Liver (tissue), 9 donors: ENCODE data around the gene ZFP36L1. TPM values are rescaled to one million over a fixed set of nuclear protein-coding genes. Genes with fewer than 3 reads are reported as not detected.

Experiments
- DNase-seq: peaks from one replicate; pipeline ENCODE4 v3.0.0-alpha.2; 2017; ENCODE audit warnings: low spot score
- H3K27ac ChIP-seq, 2 donors: one replicate each; pipeline ENCODE4 v1.7.0; 2013; ENCODE audit warnings: inconsistent platforms in 2 of 2, low read length in 2 of 2, control low read depth in 1 of 2, low read depth in 1 of 2, mild to moderate bottlenecking in 1 of 2
- H3K27me3 ChIP-seq, 4 donors: one replicate each; pipeline versions ENCODE4 v1.6.1 to v1.7.0; 2013; ENCODE audit warnings: low read length in 3 of 4, inconsistent platforms in 1 of 4, mild to moderate bottlenecking in 1 of 4, moderate library complexity in 1 of 4; ENCODE audit not compliant: control insufficient read depth in 4 of 4, insufficient read depth in 4 of 4
- H3K36me3 ChIP-seq, 4 donors: one replicate each; pipeline versions ENCODE4 v1.6.1 to v1.7.0; 2013; ENCODE audit warnings: low read length in 3 of 4, mild to moderate bottlenecking in 3 of 4, low read depth in 1 of 4, moderate library complexity in 1 of 4; ENCODE audit not compliant: control insufficient read depth in 4 of 4, insufficient read depth in 3 of 4
- H3K4me1 ChIP-seq, 4 donors: one replicate each; pipeline versions ENCODE4 v1.6.1 to v1.7.0; 2013; ENCODE audit warnings: low read length in 3 of 4, mild to moderate bottlenecking in 3 of 4, moderate library complexity in 1 of 4; ENCODE audit not compliant: control insufficient read depth in 4 of 4, insufficient read depth in 4 of 4
- H3K4me3 ChIP-seq, 3 donors: one replicate each; pipeline versions ENCODE4 v1.6.1 to v1.7.0; 2013; ENCODE audit warnings: low read length in 3 of 3, control low read depth in 1 of 3, low read depth in 1 of 3, mild to moderate bottlenecking in 1 of 3
- H3K9ac ChIP-seq, 2 donors: one replicate each; pipeline ENCODE4 v1.7.0; 2013; ENCODE audit warnings: low read length in 2 of 2, mild to moderate bottlenecking in 2 of 2, moderate library complexity in 2 of 2, control low read depth in 1 of 2, low read depth in 1 of 2
- H3K9me3 ChIP-seq, 4 donors: one replicate each; pipeline versions ENCODE4 v1.6.1 to v1.7.0; 2013; ENCODE audit warnings: low read length in 3 of 4; ENCODE audit not compliant: control insufficient read depth in 4 of 4
- EGR1 ChIP-seq, 2 donors: IDR thresholded peaks; 2 replicates each; pipeline ENCODE4 v1.6.1; 2016 to 2018; ENCODE audit warnings: antibody characterized with exemption in 2 of 2, low read depth in 2 of 2
- FOXA1 ChIP-seq: IDR thresholded peaks from 2 replicates; pipeline ENCODE4 v1.6.1; 2016; ENCODE audit warnings: antibody characterized with exemption
- FOXA2 ChIP-seq: IDR thresholded peaks from 2 replicates; pipeline ENCODE4 v1.6.1; 2016; ENCODE audit warnings: antibody characterized with exemption
- JUND ChIP-seq, 2 donors: IDR thresholded peaks; 2 replicates each; pipeline ENCODE4 v1.6.1; 2016; ENCODE audit warnings: antibody characterized with exemption in 2 of 2
- RAD21 ChIP-seq, 2 donors: IDR thresholded peaks; 2 replicates each; pipeline ENCODE4 v1.6.1; 2016; ENCODE audit warnings: antibody characterized with exemption in 2 of 2, mild to moderate bottlenecking in 2 of 2
- RXRA ChIP-seq, 2 donors: IDR thresholded peaks; 2 replicates each; pipeline ENCODE4 v1.6.1; 2017 to 2018; ENCODE audit warnings: antibody characterized with exemption in 2 of 2, mild to moderate bottlenecking in 1 of 2
- SP1 ChIP-seq: IDR thresholded peaks from 2 replicates; pipeline ENCODE4 v1.6.1; 2018; ENCODE audit warnings: antibody characterized with exemption, mild to moderate bottlenecking
- TAF1 ChIP-seq: conservative IDR thresholded peaks from 2 replicates; pipeline ENCODE4 v1.6.1; 2016; ENCODE audit warnings: antibody characterized with exemption, mild to moderate bottlenecking
- YY1 ChIP-seq: IDR thresholded peaks from 2 replicates; pipeline ENCODE4 v1.6.1; 2016; ENCODE audit warnings: antibody characterized with exemption, mild to moderate bottlenecking
- WGBS: extraction: QIAGEN DNeasy Blood & Tissue Kit; methylation state at CpG from one replicate; pipeline ENCODE4 v1.1.7; 2013; 5-methylcytosine and 5-hydroxymethylcytosine counted together
- polyA plus RNA-seq, 2 donors: library from polyadenylated mRNA; stranded (reverse) in 1 of 2; unstranded in 1 of 2; fragments of 200-250 nt in 1 of 2; fragments of >200 nt in 1 of 2; fragmentation: Nextera tagmentation in 1 of 2; extraction: Ambion mirVana in 1 of 2; gene quantifications; one replicate each; pipeline versions ENCODE4 v1.2.1 to v1.2.3, GENCODE V29; 2013 to 2015
- total RNA-seq, 2 donors: library from RNA; depleted of rRNA; stranded (reverse); fragments of >200 nt; gene quantifications; one replicate each; pipeline ENCODE4 v1.2.3, GENCODE V29; 2014
- TF ChIP-seq, protein P1 (sequence below): IDR thresholded peaks from 2 replicates; pipeline ENCODE4 v1.6.1; 2016; ENCODE audit warnings: antibody characterized with exemption
- TF ChIP-seq, protein P2 (sequence below): IDR thresholded peaks from 2 replicates; pipeline ENCODE4 v1.6.1; 2016; ENCODE audit warnings: antibody characterized with exemption
- TF ChIP-seq, protein P3 (sequence below): IDR thresholded peaks from 2 replicates; pipeline ENCODE4 v1.6.1; 2016; ENCODE audit warnings: antibody characterized with exemption
- donor health status: healthy.
- donor health status: healthy.
- donor health status: healthy.
- donor health status: healthy.
- donor health status: healthy.

ZFP36L1 gene
- total and polyA plus RNA-seq, 4 donors, result 25.0 to 170 (median 69.5) TPM

DNA sequence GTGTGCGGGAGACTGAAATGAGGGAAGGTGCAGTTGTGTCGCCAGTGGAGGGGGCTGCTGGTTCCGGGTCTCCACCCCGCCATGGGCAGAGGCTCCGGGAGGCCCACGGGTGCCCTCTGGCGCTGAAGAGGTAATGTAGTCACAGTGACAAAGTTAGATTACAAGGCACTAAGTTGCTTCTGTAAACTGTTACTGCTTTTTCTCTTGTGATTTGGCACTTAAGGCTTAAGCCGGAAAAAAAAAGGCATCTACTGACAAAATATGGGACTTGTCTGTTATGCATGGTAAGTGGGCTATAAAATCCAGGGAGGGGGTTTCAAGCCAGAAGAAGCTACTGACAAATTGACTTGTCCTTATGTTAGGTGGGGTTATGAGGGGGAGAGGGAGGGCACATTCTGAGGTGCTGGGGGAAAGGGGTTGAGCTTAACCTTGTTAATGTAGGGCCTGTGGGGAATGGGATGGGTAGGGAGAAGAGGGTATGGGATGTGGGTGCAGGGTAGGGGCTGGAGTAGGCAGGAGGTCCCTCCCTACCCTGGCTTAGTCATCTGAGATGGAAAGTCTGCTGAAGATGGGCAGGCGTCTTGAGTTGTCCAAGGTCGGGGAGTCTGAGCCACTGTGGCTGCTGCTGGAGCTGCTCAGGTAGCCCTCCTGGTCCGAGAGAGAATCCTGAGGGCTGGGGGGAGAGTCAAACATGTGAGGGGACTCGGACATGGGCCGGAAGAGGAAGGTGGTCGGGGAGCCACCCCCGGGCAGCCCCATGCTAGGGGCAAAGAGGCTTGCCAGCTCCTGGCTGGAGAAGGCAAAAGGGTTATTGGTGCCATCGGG lies 3.7 kb downstream of the ZFP36L1 start (continued):
- TF ChIP-seq SP1, result peak; percentile 6
- peak; percentile 81 to 83 for TF ChIP-seq RAD21 (IDR thresholded peaks at IDR 0.05)
- TF ChIP-seq, protein P1, sequence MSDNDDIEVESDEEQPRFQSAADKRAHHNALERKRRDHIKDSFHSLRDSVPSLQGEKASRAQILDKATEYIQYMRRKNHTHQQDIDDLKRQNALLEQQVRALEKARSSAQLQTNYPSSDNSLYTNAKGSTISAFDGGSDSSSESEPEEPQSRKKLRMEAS, result peak; percentile 13
- TF ChIP-seq EGR1 (IDR thresholded peaks at IDR 0.05; ENCODE audit: low read depth in 2 of 2), result no peak
- TF ChIP-seq TAF1, result peak; percentile 38
- peak in 1 of 2 donors; percentile 4 for TF ChIP-seq RXRA (IDR thresholded peaks at IDR 0.05)
- TF ChIP-seq, protein P2, sequence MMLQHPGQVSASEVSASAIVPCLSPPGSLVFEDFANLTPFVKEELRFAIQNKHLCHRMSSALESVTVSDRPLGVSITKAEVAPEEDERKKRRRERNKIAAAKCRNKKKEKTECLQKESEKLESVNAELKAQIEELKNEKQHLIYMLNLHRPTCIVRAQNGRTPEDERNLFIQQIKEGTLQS, result no peak
- no peak for TF ChIP-seq FOXA2
- peak; percentile 12 for TF ChIP-seq FOXA1

DNA sequence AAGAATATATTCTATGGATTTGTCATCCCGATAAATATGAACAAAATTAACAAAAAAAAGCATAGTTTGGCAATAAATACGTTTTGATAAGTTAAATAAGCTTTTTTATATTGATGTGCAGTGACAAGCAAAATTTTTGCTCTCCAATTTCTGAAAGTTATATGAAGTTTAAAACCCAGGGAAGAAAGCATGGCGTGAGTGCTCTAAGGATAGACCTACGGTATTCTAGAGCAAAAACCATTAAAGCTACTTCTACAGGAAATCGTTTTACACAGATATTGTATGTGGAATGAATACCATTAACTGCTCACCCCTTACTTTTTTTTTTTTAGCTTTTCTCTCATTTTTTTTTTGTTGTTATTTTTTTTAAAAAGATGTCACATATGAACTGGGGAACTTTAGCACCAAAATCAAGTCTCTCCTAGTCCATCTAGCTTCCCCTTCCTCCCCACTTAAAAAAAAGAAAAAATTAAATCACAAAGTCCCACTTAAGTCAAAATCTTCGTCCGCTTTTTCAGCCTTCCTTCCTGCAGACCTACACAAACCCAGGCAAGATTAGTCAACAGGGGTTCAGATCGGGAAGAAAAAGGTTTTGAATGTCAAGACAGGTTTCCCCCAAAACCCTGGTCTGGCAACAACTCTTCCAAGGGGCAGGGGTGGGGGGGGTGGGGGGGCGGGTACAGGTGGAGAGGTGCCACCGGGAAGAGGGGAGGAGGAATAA lies 4.4 kb downstream of the ZFP36L1 start:
- peaks cover 3 to 32% (median 15%) of the 10 kb centered on the region in 4 donors for H3K4me1 ChIP-seq
- H3K27me3 ChIP-seq, result no peaks in the 10 kb centered on the region
- no peaks in the 10 kb centered on the region for H3K9me3 ChIP-seq
- H3K36me3 ChIP-seq, result peaks cover 0 to 11% (median 2%) of the 10 kb centered on the region in 4 donors
- H3K9ac ChIP-seq, result peak overlapping the region in 1 of 2 donors; percentile 80
- H3K27ac ChIP-seq, result peak overlapping the region; percentile 99 to 100
- H3K4me3 ChIP-seq, result peak overlapping the region in 1 of 3 donors; percentile 64
- WGBS, result 20% methylated on average over 10 of the region's 10 CpGs
- DNase-seq, result no peak
- TF ChIP-seq SP1, result no peak
- peak; percentile 35 to 62 for TF ChIP-seq JUND (IDR thresholded peaks at IDR 0.05)
- TF ChIP-seq, protein P3, sequence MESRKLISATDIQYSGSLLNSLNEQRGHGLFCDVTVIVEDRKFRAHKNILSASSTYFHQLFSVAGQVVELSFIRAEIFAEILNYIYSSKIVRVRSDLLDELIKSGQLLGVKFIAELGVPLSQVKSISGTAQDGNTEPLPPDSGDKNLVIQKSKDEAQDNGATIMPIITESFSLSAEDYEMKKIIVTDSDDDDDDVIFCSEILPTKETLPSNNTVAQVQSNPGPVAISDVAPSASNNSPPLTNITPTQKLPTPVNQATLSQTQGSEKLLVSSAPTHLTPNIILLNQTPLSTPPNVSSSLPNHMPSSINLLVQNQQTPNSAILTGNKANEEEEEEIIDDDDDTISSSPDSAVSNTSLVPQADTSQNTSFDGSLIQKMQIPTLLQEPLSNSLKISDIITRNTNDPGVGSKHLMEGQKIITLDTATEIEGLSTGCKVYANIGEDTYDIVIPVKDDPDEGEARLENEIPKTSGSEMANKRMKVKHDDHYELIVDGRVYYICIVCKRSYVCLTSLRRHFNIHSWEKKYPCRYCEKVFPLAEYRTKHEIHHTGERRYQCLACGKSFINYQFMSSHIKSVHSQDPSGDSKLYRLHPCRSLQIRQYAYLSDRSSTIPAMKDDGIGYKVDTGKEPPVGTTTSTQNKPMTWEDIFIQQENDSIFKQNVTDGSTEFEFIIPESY, result peak; percentile 12

DNA sequence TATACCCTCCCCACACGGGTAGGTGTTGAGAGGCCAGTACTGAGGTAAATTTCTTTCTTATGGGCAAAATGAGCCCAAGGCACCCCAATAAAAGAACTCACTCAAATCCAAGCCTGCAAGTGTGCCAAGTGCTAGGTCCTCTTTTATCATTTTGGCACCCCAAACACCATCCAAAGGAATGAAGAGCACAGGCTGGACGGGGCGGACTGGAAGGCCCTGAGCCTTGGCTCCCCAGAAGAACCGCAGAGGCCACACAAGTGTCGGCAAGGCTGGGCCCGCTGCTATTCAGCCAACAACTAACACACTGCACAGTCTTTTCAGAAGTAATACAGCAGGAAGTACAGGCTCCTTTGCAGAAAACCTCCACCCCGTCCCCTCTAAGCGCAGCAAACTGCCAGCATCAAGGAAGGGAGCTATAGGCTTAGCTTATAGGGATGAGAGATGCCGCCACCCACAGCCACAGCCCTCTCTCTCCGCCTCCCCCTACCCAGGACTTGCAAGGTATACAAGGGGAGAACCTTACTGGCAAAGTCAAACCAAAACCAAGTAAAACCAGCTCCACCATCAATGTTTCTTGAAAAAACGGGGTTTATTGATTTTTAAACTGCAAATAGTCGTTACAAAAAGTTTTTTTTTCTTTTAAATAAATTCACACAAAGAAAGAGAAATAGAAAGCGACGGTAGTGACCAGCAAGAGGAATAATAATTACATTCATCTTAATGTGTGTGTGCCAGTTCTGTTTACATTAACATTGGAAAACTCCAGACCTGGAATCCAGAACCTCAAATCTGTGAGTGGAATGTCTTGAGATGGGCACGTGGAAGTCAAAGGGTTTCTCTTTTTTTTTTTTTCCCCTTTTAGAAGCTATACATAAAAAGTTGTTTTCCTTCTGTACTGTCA lies 5.5 kb downstream of the ZFP36L1 start:
- 42% methylated on average over 15 of the region's 15 CpGs for WGBS
- no peak for DNase-seq

More for the DNA sequence above, 5.5 kb downstream of the ZFP36L1 start:
- Histone ChIP-seq H3K27me3 (no peaks in the 10 kb centered on the region), H3K9me3 (no peaks in the 10 kb centered on the region), H3K27ac (peak overlapping the region; percentile 91 to 97), H3K4me3 (no peak overlapping the region), H3K36me3 (peaks cover 0 to 11% (median 2%) of the 10 kb centered on the region in 4 donors), H3K9ac (peak overlapping the region in 1 of 2 donors; percentile 61), H3K4me1 (peaks cover 3 to 43% (median 19%) of the 10 kb centered on the region in 4 donors)
- TF ChIP-seq JUND (IDR thresholded peaks at IDR 0.05) (no peak), YY1 (peak; percentile 13)
